GM12801 (cell line): Measurements from ENCODE around the gene GLIPR1L1.

Experiments
- CTCF ChIP-seq: IDR thresholded peaks from one replicate; pipeline ENCODE4 v1.5.1; 2011; ENCODE audit warnings: control low read depth; ENCODE audit not compliant: insufficient read length; ENCODE audit errors: extremely low read depth

Gene GLIPR1L1

GRCh38 chr12:75414671-75415070, 80.2 kb downstream of the GLIPR1L1 start:
- TF ChIP-seq CTCF: no peak

GRCh38 chr12:75419841-75420240, 85.4 kb downstream of the GLIPR1L1 start:
- TF ChIP-seq CTCF: no peak
